22Rv1 (cell line): ENCODE data around the gene SRSF10.

ENCODE experiments used
- CTCF ChIP-seq: fragments of 450-650 bp; IDR thresholded peaks from 2 replicates; pipeline ENCODE4 v1.5.1; 2017; ENCODE audit warnings: mild to moderate bottlenecking
- ZFX ChIP-seq: fragments of 450-650 bp; IDR thresholded peaks from 2 replicates; pipeline ENCODE4 v1.6.1; 2017; ENCODE audit warnings: antibody characterized with exemption, borderline replicate concordance

- TF ChIP-seq CTCF (no peak), ZFX (no peak)
These were observed 1.3 kb downstream of the SRSF10 start for GRCh38 chr1:23978805-23979204.
